ENCODE results near the gene MEIOB.

Gene MEIOB

DNA sequence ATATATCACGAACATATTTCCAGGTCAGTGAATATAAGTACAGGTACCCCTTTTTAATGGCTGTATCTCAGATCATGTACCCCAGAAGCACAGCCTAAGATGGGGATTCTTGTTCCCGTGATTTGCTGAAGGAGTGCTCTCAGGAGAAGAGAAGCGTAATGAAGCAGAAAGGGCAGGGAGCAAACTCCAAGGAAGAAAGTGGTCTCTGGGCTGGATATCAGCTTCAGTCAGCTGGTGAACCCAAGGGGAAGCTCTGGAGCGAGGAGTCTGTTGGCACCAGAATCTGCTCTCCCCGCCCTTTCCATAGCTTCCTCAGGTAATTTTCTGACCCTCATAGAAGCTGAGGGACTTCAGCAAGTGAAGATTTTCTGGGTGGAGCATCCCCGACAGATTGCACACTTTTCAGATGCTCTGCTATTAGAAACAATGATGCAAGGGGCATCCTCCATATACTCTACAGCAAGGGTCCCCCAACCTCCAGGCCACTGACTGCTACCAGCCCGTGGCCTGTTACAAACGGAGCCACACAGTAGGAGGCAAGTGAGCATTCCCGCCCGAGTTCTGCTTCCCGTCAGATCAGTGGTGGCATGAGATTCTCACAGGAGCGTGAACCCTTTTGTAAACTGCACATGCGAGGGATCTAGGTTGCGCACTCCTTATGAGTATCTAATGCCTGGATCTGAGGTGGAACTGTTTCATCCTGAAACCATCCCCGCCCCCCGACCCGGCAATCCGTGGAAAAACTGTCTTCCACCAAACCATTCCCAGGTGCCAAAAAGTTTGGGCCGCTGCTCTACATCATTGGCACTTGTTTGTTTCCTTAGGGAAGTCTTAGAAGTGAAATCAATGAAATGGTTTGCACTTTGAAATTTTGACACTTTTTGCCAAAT, 40.5 kb downstream of the MEIOB start:
- DNase-seq (ENCODE audit: low read depth, low spot score) = no peak

DNA sequence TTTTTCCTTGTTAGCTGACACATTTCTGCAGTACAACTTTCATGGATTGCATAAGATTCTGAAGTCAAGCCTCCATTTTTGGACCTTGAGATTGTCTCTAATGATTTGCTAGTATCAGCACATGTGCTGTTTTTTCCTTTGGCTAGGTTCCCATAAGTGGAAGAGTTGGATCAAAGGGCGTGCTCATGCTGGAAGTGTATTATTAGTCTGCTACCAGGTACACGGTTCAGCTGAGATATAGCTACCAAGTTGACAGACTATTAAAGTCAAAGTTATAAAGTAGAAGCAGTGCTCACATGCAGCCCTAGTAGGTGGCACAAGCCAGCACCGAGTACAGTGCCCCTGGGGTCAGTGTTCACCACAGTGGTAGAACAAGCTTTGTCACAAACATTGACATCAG, 41.8 kb downstream of the MEIOB start:
- no peak for DNase-seq (ENCODE audit: low read depth, low spot score)

DNA sequence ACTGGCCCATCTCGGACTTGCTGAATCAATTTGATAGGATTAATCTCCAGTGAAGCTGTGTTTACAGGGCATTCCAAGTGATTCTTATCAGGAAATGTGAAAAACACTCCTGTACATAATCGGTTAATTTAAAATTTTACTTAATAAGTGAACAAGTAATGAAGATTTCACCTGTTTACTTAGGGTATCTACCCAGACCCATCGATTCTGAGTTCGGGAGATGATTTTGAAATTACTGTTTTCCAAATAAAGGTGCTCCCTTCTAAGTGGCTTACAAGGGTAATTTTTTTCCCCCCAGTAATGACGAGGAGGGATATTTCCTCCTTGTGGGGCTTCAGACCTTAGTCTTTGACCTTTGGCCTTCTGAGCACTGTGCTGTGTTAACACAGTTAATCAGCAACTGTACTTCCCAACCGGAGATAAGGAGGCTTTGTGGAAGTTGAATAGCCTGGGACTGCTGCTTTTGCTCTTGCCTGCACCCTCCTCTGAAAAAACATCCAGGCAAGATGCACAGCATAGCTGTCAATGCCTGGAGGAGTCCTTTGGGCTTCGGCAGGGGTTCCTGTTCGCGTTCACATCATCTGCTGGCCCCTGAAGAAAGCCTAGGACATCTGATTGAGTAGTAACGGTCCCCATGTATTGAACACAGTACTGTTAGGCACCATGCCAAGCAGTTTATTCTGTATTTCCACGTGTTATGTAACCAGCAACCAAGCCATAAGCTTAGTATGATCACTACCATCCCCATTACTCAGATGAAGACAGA, 43.1 kb downstream of the MEIOB start:
- DNase-seq (ENCODE audit: low read depth, low spot score) = no peak

DNA sequence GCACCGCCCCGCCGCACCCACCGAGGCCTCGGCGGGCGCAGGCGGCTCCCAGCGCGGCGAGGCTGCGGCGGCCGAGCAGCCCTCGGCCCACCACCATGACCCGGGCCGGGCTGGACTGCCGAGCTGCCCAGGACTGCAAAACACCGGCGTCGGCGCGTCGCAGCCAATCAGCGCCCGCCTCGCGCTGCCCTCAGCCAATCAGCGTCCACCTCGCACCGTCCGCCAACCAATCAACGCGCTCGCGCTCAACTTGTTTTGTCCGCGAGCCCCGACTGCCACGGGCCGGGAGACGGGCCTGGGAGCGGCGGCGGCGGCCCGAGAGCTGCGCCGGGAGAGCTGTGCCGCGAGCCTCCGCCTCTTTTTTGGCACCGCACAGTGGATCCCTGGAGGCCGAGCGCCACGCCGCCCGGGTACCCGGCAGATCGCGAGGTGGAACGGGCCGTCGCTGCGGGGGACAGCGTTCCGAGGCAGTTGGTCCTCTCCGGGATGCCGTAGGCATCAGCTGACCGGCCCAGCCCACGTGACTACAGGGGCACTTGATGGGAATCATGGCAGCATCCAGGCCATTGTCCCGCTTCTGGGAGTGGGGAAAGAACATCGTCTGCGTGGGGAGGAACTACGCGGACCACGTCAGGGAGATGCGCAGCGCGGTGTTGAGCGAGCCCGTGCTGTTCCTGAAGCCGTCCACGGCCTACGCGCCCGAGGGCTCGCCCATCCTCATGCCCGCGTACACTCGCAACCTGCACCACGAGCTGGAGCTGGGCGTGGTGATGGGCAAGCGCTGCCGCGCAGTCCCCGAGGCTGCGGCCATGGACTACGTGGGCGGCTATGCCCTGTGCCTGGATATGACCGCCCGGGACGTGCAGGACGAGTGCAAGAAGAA, 45.0 kb downstream of the MEIOB start, which contains the start of the genes FAHD1 and HAGH:
FAHD1 (plus strand) TSS at position 516 of the 883 bp plus-strand sequence; CDS start at position 549, 33 bp downstream.
HAGH (minus strand) TSS at position 135 of the 883 bp plus-strand sequence; CDS start at position 97, 38 bp downstream.
- DNase-seq (ENCODE audit: low read depth, low spot score) = peak; percentile 77

DNA sequence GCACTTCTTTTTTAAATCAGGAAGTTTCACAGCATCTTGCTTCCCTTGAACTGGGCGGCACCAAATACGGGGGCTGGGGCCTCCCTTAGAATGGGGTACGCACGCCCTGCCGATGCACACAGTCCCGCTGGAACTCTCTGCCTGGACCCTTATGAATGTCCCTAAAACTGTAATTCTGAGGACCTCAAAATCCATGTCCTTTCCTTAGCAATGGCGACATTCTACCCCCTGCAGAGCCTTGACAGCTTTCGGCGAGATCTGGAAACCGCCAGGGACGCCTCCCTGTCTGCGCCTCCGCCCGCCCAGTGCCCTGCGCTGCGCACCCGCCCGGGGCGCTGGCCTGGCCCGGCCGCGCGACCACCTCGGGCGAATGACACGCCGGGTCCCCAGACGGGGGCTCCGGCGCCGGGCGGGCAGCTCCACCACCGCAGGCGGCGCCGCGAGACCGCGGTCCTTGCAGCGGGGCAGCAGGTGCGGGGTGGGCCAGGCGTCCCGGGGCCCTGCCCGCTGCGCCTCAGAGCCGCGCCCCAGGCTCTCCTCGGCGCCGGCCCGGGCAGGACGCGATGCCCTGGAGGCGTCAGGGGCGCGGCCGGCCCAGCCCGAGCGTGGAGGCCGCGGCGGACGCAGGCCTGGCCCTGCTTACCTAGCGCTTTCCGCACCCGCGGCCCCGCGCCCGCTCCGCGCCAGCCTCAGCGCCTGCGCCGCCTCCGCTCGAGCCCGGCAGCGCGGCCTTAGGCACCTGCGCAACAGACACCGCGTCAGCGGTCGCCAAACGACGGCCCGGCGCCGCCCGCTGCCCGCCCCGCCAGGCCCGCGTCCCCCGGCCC, 45.9 kb downstream of the MEIOB start:
- DNase-seq (ENCODE audit: low read depth, low spot score) = peak; percentile 21

DNA sequence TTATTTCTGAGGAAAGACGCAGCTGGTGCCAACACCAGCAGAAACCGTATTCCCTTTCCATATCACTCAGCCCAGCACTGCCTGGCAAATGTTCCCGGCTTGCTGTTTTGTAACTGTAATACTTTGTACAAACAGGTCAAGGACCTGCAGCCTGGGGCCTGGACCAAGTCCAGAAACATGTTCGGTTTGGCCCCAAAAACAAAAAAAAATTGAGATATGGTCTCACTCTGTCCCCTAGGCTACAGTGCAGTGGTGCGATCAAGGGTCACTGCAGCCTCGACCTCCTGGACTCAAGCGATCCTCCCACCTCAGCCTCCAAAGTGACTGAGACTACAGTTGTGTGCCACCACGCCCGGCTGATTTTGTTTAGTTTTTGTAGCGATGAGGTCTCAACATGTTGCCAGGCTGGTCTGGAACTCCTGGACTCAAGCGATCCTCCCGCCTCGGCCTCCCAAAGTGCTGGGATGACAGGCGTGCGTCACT, 46.5 kb downstream of the MEIOB start:
- DNase-seq (ENCODE audit: low read depth, low spot score) = no peak

DNA sequence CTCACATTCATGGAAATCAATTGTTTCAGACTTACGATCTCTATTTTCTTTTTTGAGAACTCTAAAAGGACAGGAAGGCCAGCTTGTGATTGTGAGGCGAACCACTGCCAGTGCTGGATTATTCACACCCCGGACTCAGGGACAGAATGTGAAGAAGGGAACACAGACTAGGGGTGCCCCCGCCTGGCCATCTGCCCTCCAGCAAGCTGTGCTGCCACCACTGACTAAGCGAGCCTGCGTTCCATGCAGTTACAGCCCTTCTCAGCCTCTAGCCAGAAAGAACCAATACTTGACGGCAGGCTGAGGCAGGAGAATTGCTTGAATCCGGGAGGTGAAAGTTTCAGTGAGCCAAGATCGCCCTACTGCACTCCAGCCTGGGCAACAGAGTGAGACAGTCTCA, 48.1 kb downstream of the MEIOB start:
- DNase-seq (ENCODE audit: low read depth, low spot score) = no peak

DNA sequence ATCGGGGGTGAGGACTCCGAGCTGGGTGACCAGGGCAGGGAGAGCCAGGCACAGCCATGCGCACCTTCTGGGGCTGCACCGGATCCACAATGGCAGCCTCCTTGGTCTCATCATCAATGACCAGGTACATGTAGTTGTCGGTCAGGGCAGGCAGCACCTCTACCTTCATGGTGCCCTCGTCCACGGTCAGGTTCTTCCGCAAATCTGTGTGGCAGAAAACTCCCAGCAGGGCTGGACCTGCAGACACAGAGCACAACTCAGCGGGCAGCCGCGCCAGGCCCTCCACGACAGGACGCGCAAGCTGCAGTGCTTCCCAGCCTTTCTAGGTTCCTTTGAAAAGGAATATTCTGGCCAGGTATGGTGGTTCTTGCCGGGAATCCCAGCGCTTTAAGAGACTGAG, 49.2 kb downstream of the MEIOB start:
- DNase-seq (ENCODE audit: low read depth, low spot score) = no peak

DNA sequence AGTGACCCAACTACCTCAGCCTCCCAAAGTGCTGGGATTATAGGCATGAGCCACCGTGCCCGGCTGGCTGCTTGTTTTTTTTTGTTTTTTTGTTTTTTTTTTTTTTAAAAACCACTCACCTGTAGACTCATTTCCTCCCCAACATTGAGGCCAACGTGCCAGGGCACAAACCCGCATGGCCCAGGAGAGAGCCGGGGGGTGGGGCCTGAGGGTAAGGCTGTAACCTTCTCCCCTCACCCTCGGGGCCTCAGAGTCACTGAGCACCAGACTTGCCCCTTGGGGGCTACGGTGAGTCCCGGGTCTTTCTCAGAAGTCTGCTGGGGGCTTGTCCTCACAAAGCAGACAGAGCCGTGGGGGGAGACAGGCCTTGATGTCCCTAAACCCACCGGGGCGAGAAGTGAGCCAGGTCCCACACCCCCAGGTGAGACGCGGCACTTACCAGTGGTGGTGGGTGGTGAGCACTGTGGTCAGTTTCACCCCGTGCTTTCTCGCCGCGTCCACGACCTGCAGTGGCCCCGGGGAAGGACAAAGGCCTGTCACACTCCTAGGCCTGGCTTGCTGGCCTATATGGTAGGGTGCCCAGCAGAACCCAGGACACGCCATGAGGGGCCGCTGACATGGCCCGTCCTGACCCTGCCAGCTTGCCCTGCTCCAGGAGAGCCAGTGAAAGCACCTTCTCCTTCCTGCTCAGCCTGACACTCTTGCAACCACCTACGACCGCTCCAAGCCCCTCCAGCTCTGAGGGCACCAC, 49.9 kb downstream of the MEIOB start:
- DNase-seq (ENCODE audit: low read depth, low spot score) = no peak

DNA sequence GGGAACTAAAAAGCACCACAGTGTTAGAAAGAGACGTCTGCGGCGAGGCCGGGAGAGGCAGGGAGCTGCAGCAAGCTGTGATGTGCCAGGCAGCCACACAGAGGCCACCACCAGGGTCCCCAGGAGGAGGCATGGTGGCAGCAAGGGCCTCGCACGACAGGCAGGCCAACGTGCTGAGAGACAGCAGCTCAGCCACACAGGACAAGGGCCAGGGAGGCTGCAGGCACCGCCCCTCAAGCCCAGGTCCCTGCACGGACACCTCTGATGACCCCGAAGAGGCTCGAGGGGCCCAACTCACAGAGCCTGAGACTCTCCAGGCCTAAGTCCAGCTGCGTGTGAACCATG, 51.0 kb downstream of the MEIOB start:
- DNase-seq (ENCODE audit: low read depth, low spot score) = no peak

DNA sequence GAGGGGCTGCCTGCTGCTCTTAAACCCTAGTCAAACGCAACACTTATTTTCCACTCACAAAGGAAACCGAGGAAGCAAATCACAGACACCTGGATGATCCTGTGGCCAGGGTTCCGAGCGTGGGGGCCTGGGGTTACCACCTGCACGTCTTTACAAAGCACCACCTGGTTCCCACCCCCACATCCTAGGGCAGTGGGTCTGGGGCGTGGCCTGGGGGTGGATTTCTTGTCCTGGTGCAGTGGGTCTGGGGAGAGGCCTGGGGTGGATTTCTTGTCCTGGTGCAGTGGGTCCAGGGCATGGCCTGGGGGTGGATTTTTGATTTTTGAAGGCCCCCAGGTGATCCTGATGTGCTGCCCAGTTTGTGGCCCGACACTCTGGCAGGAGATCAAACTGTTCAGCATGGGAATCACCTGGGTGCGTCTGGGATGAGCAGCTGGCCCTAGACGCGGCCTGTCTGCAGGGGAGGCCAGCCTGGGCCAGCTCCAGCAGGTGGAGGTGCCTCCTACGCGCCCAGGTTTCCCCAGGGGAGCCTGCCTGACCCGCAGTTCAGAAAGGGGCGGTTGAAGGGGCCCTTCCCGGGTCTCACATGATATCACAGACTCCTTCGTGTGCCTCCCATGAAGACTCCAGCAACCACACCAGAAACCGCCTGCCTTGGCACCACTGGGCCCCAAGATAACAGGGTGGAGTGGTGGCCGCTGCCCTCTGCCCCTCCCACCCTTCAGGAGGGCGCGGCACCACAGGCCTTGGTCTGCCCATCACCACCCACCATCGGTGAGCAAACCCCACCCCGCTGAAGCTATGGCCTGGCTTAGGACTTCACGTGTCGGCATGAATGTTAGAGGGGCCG, 51.6 kb downstream of the MEIOB start:
- DNase-seq (ENCODE audit: low read depth, low spot score) = no peak

DNA sequence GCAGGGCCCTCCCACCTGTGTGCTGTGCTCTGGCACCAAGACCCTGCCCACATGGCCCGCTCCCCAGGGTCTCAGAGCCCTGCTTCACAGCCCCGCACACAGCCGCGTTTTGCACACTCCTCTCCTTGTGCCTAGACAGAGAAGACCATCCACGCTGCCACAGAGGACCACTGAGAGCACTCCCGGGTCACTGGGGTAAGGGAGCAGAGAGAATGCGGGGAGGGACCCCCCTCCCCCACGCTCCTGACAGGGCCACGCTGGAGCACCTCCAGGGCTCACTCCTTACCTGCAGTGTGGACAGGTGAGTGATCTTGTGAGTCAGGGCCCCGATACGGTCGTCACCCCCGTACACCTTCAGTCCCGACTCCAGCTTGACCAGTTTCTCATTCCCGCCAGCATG, 52.4 kb downstream of the MEIOB start:
- DNase-seq (ENCODE audit: low read depth, low spot score) = no peak

DNA sequence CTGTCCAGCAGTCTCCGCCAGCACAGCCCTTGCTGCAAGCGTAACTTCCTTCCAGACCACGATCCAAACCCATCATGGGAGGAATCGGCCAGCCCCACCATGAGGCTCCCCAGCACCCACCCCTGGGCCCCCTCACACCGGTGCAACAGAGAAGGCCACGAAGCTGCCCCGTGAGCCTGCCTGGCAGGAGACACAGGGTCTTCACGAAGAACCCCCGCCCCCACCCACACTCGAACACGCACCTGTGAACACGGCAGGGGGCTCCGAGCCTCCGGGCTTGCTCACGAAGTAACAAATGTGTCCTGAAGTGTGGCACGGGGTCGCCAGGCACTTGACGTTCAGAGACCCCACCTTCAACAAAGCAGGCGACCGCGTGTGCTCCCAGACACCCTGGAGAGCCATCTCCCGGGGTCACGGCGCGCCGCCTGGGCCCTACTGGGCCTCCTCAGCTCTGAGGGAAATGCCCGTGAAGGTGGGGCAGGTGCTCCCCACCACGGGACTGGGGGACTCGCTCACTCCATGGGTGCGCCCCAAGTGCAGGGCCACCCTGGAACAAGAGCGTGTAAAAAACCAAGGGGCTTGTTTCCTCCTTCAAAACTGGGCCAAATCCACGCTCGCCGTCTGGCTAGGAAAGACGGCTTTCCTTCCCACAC, 53.0 kb downstream of the MEIOB start:
- DNase-seq (ENCODE audit: low read depth, low spot score) = no peak

DNA sequence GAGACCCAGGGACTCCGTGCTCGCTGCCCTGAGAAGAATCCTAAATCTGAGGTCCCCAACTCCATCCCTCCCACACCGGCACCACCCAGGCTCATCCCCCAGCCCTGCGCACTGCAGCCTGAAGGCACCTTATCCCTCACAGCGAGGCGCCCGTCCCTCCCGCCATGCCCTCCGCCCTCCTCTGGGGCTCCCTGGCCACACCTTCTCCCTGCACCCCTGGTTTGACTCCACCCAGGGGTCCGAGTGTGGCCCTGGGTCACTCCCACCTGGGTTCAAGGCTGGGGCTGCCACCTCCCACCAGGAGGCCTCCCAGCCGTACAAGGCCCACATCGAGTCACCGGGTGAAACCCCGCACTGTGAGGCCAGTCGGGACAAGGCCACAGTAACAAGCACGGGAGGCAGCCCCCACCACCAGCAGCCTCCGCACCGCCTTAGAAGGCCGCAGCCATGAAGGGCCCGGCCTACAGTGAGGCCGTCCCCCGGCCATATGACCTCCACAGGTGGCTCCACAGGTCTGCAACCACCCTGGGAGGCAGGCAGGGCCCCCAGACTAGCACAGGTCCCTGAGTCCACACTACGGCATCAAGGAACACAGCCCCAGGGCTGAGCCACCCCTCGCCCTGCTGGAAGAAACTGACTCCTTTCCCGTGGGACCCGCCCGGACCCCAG, 53.6 kb downstream of the MEIOB start:
- no peak for DNase-seq (ENCODE audit: low read depth, low spot score)

DNA sequence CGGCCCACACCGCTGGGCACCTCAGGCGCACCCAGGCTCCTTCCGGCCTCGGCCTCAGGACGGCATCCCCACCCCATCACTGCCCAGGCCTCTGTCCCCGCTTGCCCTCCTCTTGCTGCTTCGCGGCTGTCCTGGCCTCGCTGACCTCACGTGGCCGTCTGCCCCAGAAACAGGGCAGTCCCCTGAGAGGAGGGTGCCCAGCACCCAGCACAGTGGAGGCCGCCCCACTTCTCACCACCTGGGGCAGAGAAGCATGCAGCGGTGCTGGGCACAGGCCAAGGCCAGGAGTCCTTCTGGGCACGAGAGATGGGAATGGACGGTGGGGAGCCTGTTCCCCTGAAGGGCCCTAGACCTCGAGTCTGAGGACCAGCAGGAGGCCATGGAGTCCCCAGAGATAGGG, 54.2 kb downstream of the MEIOB start:
- no peak for DNase-seq (ENCODE audit: low read depth, low spot score)

DNA sequence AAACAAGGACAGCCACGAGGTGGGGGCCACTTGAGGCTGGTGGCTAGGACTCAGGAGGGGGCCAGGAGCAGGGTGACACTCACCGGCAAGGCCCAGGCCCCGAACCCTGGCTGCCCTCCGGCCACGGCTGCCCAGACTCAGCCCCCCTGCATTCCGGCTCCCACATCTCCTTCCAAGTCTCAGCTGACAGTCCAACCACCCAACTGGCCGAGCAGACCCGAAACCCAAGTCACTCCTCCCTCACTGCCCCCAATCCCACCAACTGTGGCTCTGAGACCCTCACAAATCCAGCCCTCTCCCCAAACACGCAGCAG, 54.7 kb downstream of the MEIOB start:
- DNase-seq (ENCODE audit: low read depth, low spot score) = no peak

DNA sequence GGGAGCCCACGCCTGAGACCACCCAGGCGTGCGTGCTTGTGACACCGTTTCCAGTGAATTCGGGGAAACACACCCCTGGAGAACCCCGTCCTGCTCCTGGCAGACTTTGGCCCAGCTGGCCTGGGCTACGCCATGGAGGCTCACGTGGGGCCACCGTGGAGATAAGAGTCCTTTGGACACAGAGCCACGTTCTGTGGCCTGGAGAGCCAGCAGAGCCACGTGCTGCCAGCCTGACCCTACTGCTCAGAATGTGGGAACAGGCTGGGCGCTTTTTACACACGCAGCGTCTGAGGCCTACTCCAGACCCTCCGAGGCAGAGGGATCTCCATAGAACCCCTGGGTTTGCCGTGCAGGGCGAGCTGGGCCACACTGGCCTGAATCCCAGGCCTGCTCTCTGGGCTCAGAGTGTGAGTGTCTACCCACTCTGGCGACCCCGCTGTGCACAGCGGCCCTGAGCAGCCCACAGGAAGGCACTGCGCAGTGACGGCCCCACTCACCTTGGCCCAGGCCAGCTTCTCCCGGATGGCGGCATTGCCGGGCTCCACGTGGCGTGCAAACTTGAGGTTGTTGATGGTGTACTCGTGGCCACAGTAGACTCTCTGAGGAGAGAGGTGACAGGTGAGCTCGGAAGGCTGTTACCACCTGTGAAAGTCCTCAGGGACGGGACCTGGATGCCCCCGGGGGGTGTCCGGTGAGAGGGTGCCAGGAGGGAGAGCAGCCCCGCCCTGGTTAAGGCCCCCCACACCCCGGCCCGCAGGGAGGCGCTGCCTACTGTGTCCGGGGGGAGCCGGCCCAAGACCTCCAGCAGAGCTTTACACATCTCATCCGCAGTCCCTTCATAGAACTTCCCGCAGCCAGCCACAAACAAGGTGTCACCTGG, 55.3 kb downstream of the MEIOB start:
- DNase-seq (ENCODE audit: low read depth, low spot score) = no peak

All from activated naive CD8-positive, alpha-beta T cell treated with anti-CD3 and anti-CD28 coated beads, Interleukin-2, amount 50 U/mL, for 16 hours (primary cell).